Measurements from ENCODE around the gene LRBA. TPM values are rescaled to one million over a fixed set of nuclear protein-coding genes. Genes with fewer than 3 reads are reported as not detected.

LRBA gene
- polyA plus RNA-seq, 2 of the 4 experiments (the other 2 are of a cell fraction), result 10.7 to 25.1 TPM

DNA sequence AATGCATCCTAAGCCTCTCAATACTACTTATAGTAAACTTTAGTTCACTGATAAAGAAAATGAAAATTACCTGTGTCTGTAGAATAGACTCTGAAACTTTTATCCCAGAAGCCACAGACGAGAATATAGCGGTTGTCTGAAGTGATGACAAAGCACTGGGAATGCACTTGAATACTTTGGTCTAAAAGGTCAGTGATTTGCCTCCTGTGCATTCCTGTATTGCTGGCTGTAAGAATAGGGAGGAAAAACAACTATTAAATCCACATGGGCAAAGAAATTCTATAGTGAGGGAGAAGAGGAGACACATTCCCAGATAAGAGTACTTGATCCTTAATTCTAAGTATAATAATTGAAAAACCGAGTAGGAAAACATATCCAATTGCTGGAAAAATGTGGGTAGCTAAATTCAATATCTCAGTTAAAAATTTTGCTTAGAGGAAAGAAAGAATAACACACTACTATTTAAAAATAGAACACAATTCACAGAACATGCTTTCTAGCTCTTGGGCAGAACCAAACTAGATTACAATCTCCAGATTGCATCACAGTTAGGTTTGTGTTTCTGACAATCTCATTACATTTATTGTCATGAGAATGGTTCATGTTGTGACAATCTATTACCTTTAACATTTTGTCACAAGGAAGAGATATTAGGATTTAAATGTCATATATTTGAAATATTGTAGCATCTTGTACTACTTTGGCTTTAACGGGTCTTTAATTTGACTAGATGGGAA lies 704.8 kb downstream of the LRBA start:
- 68% methylated on average over 4 of the region's 4 CpGs for WGBS (ENCODE audit: missing lambda C conversion rate)
- H3K4me2 ChIP-seq, result no peak overlapping the region
- no peak overlapping the region for H3K27ac ChIP-seq
- FAIRE-seq (no peak), ATAC-seq (no peak), DNase-seq (ENCODE audit: low read depth in 1 of 2, low spot score in 1 of 2) (no peak)
- no peak overlapping the region for H3K4me3 ChIP-seq
- no peak for TF ChIP-seq CBX8 (IDR thresholded peaks at IDR 0.05)
- no peak for TF ChIP-seq KDM1A (IDR thresholded peaks at IDR 0.05; ENCODE audit: low read depth)
- TF ChIP-seq, protein P1, sequence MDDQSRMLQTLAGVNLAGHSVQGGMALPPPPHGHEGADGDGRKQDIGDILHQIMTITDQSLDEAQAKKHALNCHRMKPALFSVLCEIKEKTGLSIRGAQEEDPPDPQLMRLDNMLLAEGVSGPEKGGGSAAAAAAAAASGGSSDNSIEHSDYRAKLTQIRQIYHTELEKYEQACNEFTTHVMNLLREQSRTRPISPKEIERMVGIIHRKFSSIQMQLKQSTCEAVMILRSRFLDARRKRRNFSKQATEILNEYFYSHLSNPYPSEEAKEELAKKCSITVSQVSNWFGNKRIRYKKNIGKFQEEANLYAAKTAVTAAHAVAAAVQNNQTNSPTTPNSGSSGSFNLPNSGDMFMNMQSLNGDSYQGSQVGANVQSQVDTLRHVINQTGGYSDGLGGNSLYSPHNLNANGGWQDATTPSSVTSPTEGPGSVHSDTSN (IDR thresholded peaks at IDR 0.05), result no peak
- no peak for TF ChIP-seq HDAC2 (IDR thresholded peaks at IDR 0.05)
- TF ChIP-seq JUN (IDR thresholded peaks at IDR 0.05), result no peak
- TF ChIP-seq EHMT2 (IDR thresholded peaks at IDR 0.05; ENCODE audit: low read depth), result no peak
- no peak for TF ChIP-seq ESRRA (IDR thresholded peaks at IDR 0.05; ENCODE audit: borderline replicate concordance, low read length)
- TF ChIP-seq TFCP2L1 (CRISPR knock-in tag; IDR thresholded peaks at IDR 0.05), result no peak
- ChIA-PET POLR2A (no interaction called here), CTCF (no interaction called here)
- H3K9me3 ChIP-seq, result no peaks in the 10 kb centered on the region
- peaks cover 11% of the 10 kb centered on the region for H3K4me1 ChIP-seq

DNA sequence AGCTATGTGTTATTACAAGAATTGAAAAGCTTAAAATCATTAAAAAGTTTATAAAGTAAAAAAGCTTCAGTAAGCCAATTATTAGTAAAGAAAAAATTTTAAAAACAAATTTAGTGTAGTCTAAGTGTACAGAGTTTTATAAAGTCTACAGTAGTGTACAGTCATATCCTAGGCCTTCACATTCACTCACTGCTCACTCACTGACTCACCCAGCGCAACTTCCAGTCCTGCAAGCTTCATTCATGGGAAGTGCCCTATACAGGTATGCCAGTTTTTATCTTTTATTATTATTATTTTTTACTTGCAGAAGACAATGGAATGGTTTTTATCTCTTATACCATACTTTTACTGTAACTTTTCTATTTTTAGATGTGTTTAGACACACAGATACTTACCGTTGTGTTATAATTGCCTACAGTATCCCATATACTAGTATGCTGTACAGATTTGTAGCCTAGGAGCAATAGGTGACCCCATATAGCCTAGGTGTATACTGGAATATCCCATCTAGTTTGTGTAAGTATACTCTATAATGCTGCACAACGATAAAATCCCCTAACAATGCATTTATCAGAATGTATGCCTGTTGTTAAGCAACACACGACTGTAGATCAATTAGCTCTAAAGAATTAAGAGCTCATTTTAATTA lies 706.1 kb downstream of the LRBA start:
- Histone ChIP-seq H3K4me2 (no peak overlapping the region), H3K27ac (no peak overlapping the region), H3K4me3 (no peak overlapping the region), H3K4me1 (peaks cover 16% of the 10 kb centered on the region), H3K9me3 (no peaks in the 10 kb centered on the region)
- POLR2A ChIA-PET, result no interaction called here
- TF ChIP-seq EP300 (IDR thresholded peaks at IDR 0.05), result no peak
- TF ChIP-seq RFX5 (IDR thresholded peaks at IDR 0.05), result no peak
- no peak for TF ChIP-seq JUNB (IDR thresholded peaks at IDR 0.05)
- TF ChIP-seq, protein P2, sequence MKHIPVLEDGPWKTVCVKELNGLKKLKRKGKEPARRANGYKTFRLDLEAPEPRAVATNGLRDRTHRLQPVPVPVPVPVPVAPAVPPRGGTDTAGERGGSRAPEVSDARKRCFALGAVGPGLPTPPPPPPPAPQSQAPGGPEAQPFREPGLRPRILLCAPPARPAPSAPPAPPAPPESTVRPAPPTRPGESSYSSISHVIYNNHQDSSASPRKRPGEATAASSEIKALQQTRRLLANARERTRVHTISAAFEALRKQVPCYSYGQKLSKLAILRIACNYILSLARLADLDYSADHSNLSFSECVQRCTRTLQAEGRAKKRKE (CRISPR knock-in tag; IDR thresholded peaks at IDR 0.05; ENCODE audit: low read depth), result no peak
- TF ChIP-seq, protein P3, sequence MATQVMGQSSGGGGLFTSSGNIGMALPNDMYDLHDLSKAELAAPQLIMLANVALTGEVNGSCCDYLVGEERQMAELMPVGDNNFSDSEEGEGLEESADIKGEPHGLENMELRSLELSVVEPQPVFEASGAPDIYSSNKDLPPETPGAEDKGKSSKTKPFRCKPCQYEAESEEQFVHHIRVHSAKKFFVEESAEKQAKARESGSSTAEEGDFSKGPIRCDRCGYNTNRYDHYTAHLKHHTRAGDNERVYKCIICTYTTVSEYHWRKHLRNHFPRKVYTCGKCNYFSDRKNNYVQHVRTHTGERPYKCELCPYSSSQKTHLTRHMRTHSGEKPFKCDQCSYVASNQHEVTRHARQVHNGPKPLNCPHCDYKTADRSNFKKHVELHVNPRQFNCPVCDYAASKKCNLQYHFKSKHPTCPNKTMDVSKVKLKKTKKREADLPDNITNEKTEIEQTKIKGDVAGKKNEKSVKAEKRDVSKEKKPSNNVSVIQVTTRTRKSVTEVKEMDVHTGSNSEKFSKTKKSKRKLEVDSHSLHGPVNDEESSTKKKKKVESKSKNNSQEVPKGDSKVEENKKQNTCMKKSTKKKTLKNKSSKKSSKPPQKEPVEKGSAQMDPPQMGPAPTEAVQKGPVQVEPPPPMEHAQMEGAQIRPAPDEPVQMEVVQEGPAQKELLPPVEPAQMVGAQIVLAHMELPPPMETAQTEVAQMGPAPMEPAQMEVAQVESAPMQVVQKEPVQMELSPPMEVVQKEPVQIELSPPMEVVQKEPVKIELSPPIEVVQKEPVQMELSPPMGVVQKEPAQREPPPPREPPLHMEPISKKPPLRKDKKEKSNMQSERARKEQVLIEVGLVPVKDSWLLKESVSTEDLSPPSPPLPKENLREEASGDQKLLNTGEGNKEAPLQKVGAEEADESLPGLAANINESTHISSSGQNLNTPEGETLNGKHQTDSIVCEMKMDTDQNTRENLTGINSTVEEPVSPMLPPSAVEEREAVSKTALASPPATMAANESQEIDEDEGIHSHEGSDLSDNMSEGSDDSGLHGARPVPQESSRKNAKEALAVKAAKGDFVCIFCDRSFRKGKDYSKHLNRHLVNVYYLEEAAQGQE (IDR thresholded peaks at IDR 0.05), result no peak
- TF ChIP-seq, protein P4, sequence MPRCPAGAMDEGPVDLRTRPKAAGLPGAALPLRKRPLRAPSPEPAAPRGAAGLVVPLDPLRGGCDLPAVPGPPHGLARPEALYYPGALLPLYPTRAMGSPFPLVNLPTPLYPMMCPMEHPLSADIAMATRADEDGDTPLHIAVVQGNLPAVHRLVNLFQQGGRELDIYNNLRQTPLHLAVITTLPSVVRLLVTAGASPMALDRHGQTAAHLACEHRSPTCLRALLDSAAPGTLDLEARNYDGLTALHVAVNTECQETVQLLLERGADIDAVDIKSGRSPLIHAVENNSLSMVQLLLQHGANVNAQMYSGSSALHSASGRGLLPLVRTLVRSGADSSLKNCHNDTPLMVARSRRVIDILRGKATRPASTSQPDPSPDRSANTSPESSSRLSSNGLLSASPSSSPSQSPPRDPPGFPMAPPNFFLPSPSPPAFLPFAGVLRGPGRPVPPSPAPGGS (IDR thresholded peaks at IDR 0.05), result no peak
- TF ChIP-seq, protein P5, sequence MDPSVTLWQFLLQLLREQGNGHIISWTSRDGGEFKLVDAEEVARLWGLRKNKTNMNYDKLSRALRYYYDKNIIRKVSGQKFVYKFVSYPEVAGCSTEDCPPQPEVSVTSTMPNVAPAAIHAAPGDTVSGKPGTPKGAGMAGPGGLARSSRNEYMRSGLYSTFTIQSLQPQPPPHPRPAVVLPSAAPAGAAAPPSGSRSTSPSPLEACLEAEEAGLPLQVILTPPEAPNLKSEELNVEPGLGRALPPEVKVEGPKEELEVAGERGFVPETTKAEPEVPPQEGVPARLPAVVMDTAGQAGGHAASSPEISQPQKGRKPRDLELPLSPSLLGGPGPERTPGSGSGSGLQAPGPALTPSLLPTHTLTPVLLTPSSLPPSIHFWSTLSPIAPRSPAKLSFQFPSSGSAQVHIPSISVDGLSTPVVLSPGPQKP (IDR thresholded peaks at IDR 0.05; ENCODE audit: low read depth, low read length), result no peak
- TF ChIP-seq RNF2 (IDR thresholded peaks at IDR 0.05; ENCODE audit: borderline replicate concordance, low read depth), result no peak
- no peak for TF ChIP-seq FOXS1 (CRISPR knock-in tag; IDR thresholded peaks at IDR 0.05)
- no peak for TF ChIP-seq HEYL (CRISPR knock-in tag; IDR thresholded peaks at IDR 0.05)
- no peak for TF ChIP-seq TP53 (CRISPR knock-in tag; IDR thresholded peaks at IDR 0.05)
- no peak for TF ChIP-seq HDAC2 (IDR thresholded peaks at IDR 0.05)
- TF ChIP-seq HOXA7 (CRISPR knock-in tag; IDR thresholded peaks at IDR 0.05), result no peak
- no peak for TF ChIP-seq ZNF302 (CRISPR knock-in tag; IDR thresholded peaks at IDR 0.05)
- no peak for TF ChIP-seq ZSCAN20 (CRISPR knock-in tag; IDR thresholded peaks at IDR 0.05)
- TF ChIP-seq, protein P6, sequence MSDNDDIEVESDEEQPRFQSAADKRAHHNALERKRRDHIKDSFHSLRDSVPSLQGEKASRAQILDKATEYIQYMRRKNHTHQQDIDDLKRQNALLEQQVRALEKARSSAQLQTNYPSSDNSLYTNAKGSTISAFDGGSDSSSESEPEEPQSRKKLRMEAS (IDR thresholded peaks at IDR 0.05), result no peak
- TF ChIP-seq, protein P7, sequence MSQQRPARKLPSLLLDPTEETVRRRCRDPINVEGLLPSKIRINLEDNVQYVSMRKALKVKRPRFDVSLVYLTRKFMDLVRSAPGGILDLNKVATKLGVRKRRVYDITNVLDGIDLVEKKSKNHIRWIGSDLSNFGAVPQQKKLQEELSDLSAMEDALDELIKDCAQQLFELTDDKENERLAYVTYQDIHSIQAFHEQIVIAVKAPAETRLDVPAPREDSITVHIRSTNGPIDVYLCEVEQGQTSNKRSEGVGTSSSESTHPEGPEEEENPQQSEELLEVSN (IDR thresholded peaks at IDR 0.05; ENCODE audit: borderline replicate concordance, low read depth), result no peak
- no peak for TF ChIP-seq GATA3 (IDR thresholded peaks at IDR 0.05; ENCODE audit: borderline replicate concordance)
- no peak for TF ChIP-seq ZC3H11A (IDR thresholded peaks at IDR 0.05)
- FAIRE-seq (no peak), ATAC-seq (no peak), DNase-seq (ENCODE audit: low read depth in 1 of 2, low spot score in 1 of 2) (peak in 1 of 2 experiments; percentile 3)
- 92% methylated on average over 4 of the region's 4 CpGs for WGBS (ENCODE audit: missing lambda C conversion rate)
- CTCF ChIA-PET, result interaction anchor here (1.0 to 1.5 kb wide), 2 partner anchors 14 to 558 kb away, joined by 3 to 4 read pairs; no protein-coding TSS in a partner anchor

All from A549 (cell line).